ENCODE results near the gene PROSER2. TPM values are rescaled to one million over a fixed set of nuclear protein-coding genes. Genes with fewer than 3 reads are reported as not detected.

PROSER2 gene
- total and polyA plus RNA-seq, 9 of the 15 experiments (the other 6 are each of a cell fraction or from before 2014, with no cell fraction given) = 0.62 to 14.8 (median 2.9) TPM

GRCh38 chr10:11832042-11832441 is 8.9 kb downstream of the PROSER2 start (continued):
- TF ChIP-seq ID3 (CRISPR knock-in tag; IDR thresholded peaks at IDR 0.05) (no peak), ID3 (tag; IDR thresholded peaks at IDR 0.05) (no peak), DDX20 (tag; IDR thresholded peaks at IDR 0.05; ENCODE audit: low read depth) (no peak), ZNF280A (IDR thresholded peaks at IDR 0.05; ENCODE audit: low read depth, partially characterized antibody) (no peak), ZNF212 (CRISPR knock-in tag; IDR thresholded peaks at IDR 0.05) (no peak)

GRCh38 chr10:11835061-11835460 is 11.9 kb downstream of the PROSER2 start:
- intact Hi-C loops (cut with micrococcal nuclease) = no loop called here
- 64% methylated on average over 6 of the region's 6 CpGs for WGBS (ENCODE audit: insufficient coverage, low coverage, missing lambda C conversion rate)
- POLR2A ChIA-PET = interaction anchor here (0.9 to 1.0 kb wide), 2 partner anchors 10 to 11 kb away, joined by 3 to 4 read pairs; no protein-coding TSS in a partner anchor
- no peaks in the 10 kb centered on the region for H3K4me1 ChIP-seq (replicated peaks in 1 of 2; ENCODE audit: control insufficient read depth in 2 of 2, insufficient read depth in 2 of 2, low read length in 2 of 2)
- H3K27me3 ChIP-seq (ENCODE audit: control insufficient read depth in 2 of 2, insufficient read depth in 2 of 2, low read length in 2 of 2) = no peaks in the 10 kb centered on the region
- H3K9me3 ChIP-seq (replicated peaks; ENCODE audit: control insufficient read depth, insufficient read depth, low read depth, low read length) = no peaks in the 10 kb centered on the region
- no peaks in the 10 kb centered on the region for H3K9me1 ChIP-seq (ENCODE audit: control insufficient read depth, insufficient read depth, low read length)
- H3K27ac ChIP-seq (ENCODE audit: extremely low read depth, low read depth, low read length) = no peak overlapping the region
- FAIRE-seq = no peak
- H4K20me1 ChIP-seq (replicated peaks; ENCODE audit: control insufficient read depth, insufficient read depth, low read length) = peaks cover 9% of the 10 kb centered on the region; the same call in 1 of the 2 replicates
- no peaks in the 10 kb centered on the region; the same call in 2 of the 3 replicates for H3K79me2 ChIP-seq (ENCODE audit: control insufficient read depth, insufficient read depth, low read length)
- DNase-seq (ENCODE audit: extremely low read depth in 1 of 4, low spot score in 3 of 4) = no peak
- no peaks in the 10 kb centered on the region for H3K36me3 ChIP-seq (ENCODE audit: control insufficient read depth, insufficient read depth, low read length)
- CTCF ChIA-PET (ENCODE audit: low intra/inter-chr PET ratio) = no interaction called here
- no peak overlapping the region for H3K4me2 ChIP-seq (ENCODE audit: insufficient read depth, low read length)
- BruUV-seq (replicated peaks) = no TSS peak
- no peak overlapping the region for H3K9ac ChIP-seq (ENCODE audit: insufficient read depth in 1 of 2, low read depth in 2 of 2, low read length in 2 of 2)
- in situ Hi-C loops (cut with MboI) = no loop called here
- peak; percentile 63 for ATAC-seq
- no peak overlapping the region for H2AFZ ChIP-seq (ENCODE audit: low read depth, low read length)
- no peak overlapping the region for H3K4me3 ChIP-seq
- TF ChIP-seq SMAD4 (CRISPR knock-in tag; conservative IDR thresholded peaks at IDR 0.05) (no peak), SP2 (IDR thresholded peaks at IDR 0.05; ENCODE audit: extremely low read depth, low read depth, low read length, poor library complexity, severe bottlenecking) (no peak), MAX (CRISPR knock-in tag; IDR thresholded peaks at IDR 0.05) (no peak), ZZZ3 (IDR thresholded peaks at IDR 0.05) (no peak), ARID2 (IDR thresholded peaks at IDR 0.05) (no peak), IRF9 (tag; IDR thresholded peaks at IDR 0.05) (no peak), CEBPZ (IDR thresholded peaks at IDR 0.05; ENCODE audit: borderline replicate concordance, low read depth, low read length) (no peak), CCAR2 (IDR thresholded peaks at IDR 0.05; ENCODE audit: low read depth, low read length) (no peak)
